ENCODE measurements around the gene CYTH1. TPM values are rescaled to one million over a fixed set of nuclear protein-coding genes. Genes with fewer than 3 reads are reported as not detected.

CYTH1 gene
- total RNA-seq (2021; ENCODE audit: unreplicated experiment) = 34.3 TPM
- polyA plus RNA-seq (2012) = 20.0 and 24.7 TPM in 2 replicates
- percentile 75 among the genes with signal in this experiment for Bru-seq, nascent RNA
- BruChase-seq, experiment 1, labeled RNA remaining after a 6-hour chase = percentile 74 among the genes with signal in this experiment
- BruChase-seq, experiment 2, labeled RNA remaining after a 2-hour chase = percentile 78 among the genes with signal in this experiment
- long read RNA-seq, full-length matches to known transcripts = 19 of 27 reads
- long read RNA-seq, partial matches to known transcripts = 4 of 27 reads
- long read RNA-seq, other reads (novel, unspliced or antisense) = 4 of 27 reads

GRCh38 chr17:78781893-78782304 lies at the start of gene CYTH1:
CYTH1 (minus strand) TSS chr17:78782273; CDS start chr17:78782223, 50 bp downstream.
- ATAC-seq = peak; percentile 1; the same call in 1 of the 2 replicates
- BruUV-seq (replicated peaks) = no TSS peak
- peak within 1 kb of the TSS; percentile 79 to 83 for H3K4me3 ChIP-seq (replicated peaks in 1 of 2; ENCODE audit: low read depth in 1 of 2, low read length in 2 of 2)
- H3K27me3 ChIP-seq (ENCODE audit: insufficient read depth, low read length) = no peaks in the 10 kb centered on the region
- peak within 1 kb of the TSS; percentile 82 for H3K9ac ChIP-seq (ENCODE audit: low read length)
- H3K4me1 ChIP-seq (ENCODE audit: control insufficient read depth in 1 of 2, insufficient read depth in 2 of 2, low read length in 2 of 2) = peaks cover 32 to 34% of the 10 kb centered on the region in 2 experiments
- POLR2A ChIA-PET = no interaction called here
- CTCF ChIA-PET = interaction anchor here (0.6 to 1.6 kb wide), 2 partner anchors 13 to 155 kb away, joined by 3 to 5 read pairs; no protein-coding TSS in a partner anchor
- H3K36me3 ChIP-seq (ENCODE audit: control insufficient read depth in 1 of 2, insufficient read depth in 2 of 2, low read length in 2 of 2) = no peaks in the 10 kb centered on the region; a peak in 1 of 4 replicates
- H3K4me2 ChIP-seq (ENCODE audit: low read length) = peak within 1 kb of the TSS; percentile 89
- H3K27ac ChIP-seq (ENCODE audit: low read depth, low read length) = peak within 1 kb of the TSS; percentile 74
- RAD21 ChIA-PET (ENCODE audit: low non-redundant PET in 1 of 2, low total read pairs in 2 of 2, uncharacterized antibody in 2 of 2, unreplicated experiment in 2 of 2) = no interaction called here
- TF ChIP-seq, protein P1, sequence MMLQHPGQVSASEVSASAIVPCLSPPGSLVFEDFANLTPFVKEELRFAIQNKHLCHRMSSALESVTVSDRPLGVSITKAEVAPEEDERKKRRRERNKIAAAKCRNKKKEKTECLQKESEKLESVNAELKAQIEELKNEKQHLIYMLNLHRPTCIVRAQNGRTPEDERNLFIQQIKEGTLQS (IDR thresholded peaks at IDR 0.05) = no peak
- peak; percentile 69 for TF ChIP-seq POLR2AphosphoS5 (IDR thresholded peaks at IDR 0.05; ENCODE audit: low read depth, low read length)
- peaks cover 40% of the 10 kb centered on the region for H3K79me2 ChIP-seq (ENCODE audit: insufficient read depth, low read length)
- no peaks in the 10 kb centered on the region for H3K9me2 ChIP-seq (ENCODE audit: insufficient read depth)
- H4K20me1 ChIP-seq (ENCODE audit: insufficient read depth) = no peaks in the 10 kb centered on the region
- DNase-seq (ENCODE audit: low read depth, low spot score) = no peak
- H3K9me3 ChIP-seq (ENCODE audit: control insufficient read depth in 1 of 2, insufficient read depth in 1 of 2, low read depth in 1 of 2, low read length in 2 of 2) = no peaks in the 10 kb centered on the region
- peak within 1 kb of the TSS; percentile 30 for H2AFZ ChIP-seq (ENCODE audit: low read depth, low read length, poor library complexity, severe bottlenecking)
- intact Hi-C loops (cut with micrococcal nuclease) = no loop called here

- Histone ChIP-seq H3K36me3 (ENCODE audit: control insufficient read depth in 1 of 2, insufficient read depth in 2 of 2, low read length in 2 of 2) (peaks cover 76 to 97% of the 10 kb centered on the region in 2 experiments), H2AFZ (ENCODE audit: low read depth, low read length, poor library complexity, severe bottlenecking) (no peak overlapping the region), H3K9me3 (ENCODE audit: control insufficient read depth in 1 of 2, insufficient read depth in 1 of 2, low read depth in 1 of 2, low read length in 2 of 2) (no peaks in the 10 kb centered on the region), H4K20me1 (ENCODE audit: insufficient read depth) (peaks cover 19% of the 10 kb centered on the region; the same call in 1 of the 2 replicates), H3K4me3 (replicated peaks in 1 of 2; ENCODE audit: low read depth in 1 of 2, low read length in 2 of 2) (no peak overlapping the region), H3K4me2 (ENCODE audit: low read length) (no peak overlapping the region), H3K27me3 (ENCODE audit: insufficient read depth, low read length) (no peaks in the 10 kb centered on the region), H3K9me2 (ENCODE audit: insufficient read depth) (no peaks in the 10 kb centered on the region), H3K79me2 (ENCODE audit: insufficient read depth, low read length) (peaks cover 97% of the 10 kb centered on the region), H3K4me1 (ENCODE audit: control insufficient read depth in 1 of 2, insufficient read depth in 2 of 2, low read length in 2 of 2) (no peaks in the 10 kb centered on the region), H3K9ac (ENCODE audit: low read length) (no peak overlapping the region), H3K27ac (ENCODE audit: low read depth, low read length) (no peak overlapping the region)
- ChIA-PET POLR2A (no interaction called here), RAD21 (ENCODE audit: low non-redundant PET in 1 of 2, low total read pairs in 2 of 2, uncharacterized antibody in 2 of 2, unreplicated experiment in 2 of 2) (no interaction called here), CTCF (interaction anchor here (1.4 kb wide), 1 partner anchor 36 kb away, joined by 6 read pairs; no protein-coding TSS in a partner anchor)
- intact Hi-C loops (cut with micrococcal nuclease) = no loop called here
- DNase-seq (ENCODE audit: low read depth, low spot score) (no peak), ATAC-seq (no peak)
- BruUV-seq (replicated peaks) = no TSS peak
- TF ChIP-seq EZH2 (IDR thresholded peaks at IDR 0.05) = no peak
- TF ChIP-seq, protein P1 (IDR thresholded peaks at IDR 0.05) = no peak
- TF ChIP-seq, protein P2, sequence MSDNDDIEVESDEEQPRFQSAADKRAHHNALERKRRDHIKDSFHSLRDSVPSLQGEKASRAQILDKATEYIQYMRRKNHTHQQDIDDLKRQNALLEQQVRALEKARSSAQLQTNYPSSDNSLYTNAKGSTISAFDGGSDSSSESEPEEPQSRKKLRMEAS (IDR thresholded peaks at IDR 0.05) = no peak
- TF ChIP-seq TCF7L2 (IDR thresholded peaks at IDR 0.05; ENCODE audit: borderline replicate concordance, extremely low read depth, insufficient read depth, insufficient read length) = no peak
- TF ChIP-seq, protein P3, sequence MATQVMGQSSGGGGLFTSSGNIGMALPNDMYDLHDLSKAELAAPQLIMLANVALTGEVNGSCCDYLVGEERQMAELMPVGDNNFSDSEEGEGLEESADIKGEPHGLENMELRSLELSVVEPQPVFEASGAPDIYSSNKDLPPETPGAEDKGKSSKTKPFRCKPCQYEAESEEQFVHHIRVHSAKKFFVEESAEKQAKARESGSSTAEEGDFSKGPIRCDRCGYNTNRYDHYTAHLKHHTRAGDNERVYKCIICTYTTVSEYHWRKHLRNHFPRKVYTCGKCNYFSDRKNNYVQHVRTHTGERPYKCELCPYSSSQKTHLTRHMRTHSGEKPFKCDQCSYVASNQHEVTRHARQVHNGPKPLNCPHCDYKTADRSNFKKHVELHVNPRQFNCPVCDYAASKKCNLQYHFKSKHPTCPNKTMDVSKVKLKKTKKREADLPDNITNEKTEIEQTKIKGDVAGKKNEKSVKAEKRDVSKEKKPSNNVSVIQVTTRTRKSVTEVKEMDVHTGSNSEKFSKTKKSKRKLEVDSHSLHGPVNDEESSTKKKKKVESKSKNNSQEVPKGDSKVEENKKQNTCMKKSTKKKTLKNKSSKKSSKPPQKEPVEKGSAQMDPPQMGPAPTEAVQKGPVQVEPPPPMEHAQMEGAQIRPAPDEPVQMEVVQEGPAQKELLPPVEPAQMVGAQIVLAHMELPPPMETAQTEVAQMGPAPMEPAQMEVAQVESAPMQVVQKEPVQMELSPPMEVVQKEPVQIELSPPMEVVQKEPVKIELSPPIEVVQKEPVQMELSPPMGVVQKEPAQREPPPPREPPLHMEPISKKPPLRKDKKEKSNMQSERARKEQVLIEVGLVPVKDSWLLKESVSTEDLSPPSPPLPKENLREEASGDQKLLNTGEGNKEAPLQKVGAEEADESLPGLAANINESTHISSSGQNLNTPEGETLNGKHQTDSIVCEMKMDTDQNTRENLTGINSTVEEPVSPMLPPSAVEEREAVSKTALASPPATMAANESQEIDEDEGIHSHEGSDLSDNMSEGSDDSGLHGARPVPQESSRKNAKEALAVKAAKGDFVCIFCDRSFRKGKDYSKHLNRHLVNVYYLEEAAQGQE (IDR thresholded peaks at IDR 0.05; ENCODE audit: low read depth) = no peak
- TF ChIP-seq ZFX (IDR thresholded peaks at IDR 0.05) = no peak
- TF ChIP-seq SP1 (IDR thresholded peaks at IDR 0.05; ENCODE audit: low read depth) = no peak
- TF ChIP-seq CEBPB (IDR thresholded peaks at IDR 0.05; ENCODE audit: low read depth) = no peak
- no peak for TF ChIP-seq ZNF274 (IDR thresholded peaks at IDR 0.05; ENCODE audit: low read depth, low read length)
- TF ChIP-seq CTCF (IDR thresholded peaks at IDR 0.05 in 2 of 3, conservative IDR thresholded peaks at IDR 0.05 in 1 of 3; ENCODE audit: borderline replicate concordance in 1 of 3, insufficient read depth in 1 of 3, low read depth in 2 of 3, low read length in 2 of 3) = no peak
- no peak for TF ChIP-seq POLR2AphosphoS5 (IDR thresholded peaks at IDR 0.05; ENCODE audit: low read depth, low read length)
- TF ChIP-seq EGR1 (IDR thresholded peaks at IDR 0.05; ENCODE audit: low read depth) = no peak
These were observed 47.4 kb upstream of the CYTH1 start for GRCh38 chr17:78829477-78829876.

Measured in HCT116 (cell line).